ENCODE data around the gene USH2A. TPM values are rescaled to one million over a fixed set of nuclear protein-coding genes. Genes with fewer than 3 reads are reported as not detected.

The USH2A gene
- total and polyA plus RNA-seq, 4 experiments from 2014 or later: not detected

DNA sequence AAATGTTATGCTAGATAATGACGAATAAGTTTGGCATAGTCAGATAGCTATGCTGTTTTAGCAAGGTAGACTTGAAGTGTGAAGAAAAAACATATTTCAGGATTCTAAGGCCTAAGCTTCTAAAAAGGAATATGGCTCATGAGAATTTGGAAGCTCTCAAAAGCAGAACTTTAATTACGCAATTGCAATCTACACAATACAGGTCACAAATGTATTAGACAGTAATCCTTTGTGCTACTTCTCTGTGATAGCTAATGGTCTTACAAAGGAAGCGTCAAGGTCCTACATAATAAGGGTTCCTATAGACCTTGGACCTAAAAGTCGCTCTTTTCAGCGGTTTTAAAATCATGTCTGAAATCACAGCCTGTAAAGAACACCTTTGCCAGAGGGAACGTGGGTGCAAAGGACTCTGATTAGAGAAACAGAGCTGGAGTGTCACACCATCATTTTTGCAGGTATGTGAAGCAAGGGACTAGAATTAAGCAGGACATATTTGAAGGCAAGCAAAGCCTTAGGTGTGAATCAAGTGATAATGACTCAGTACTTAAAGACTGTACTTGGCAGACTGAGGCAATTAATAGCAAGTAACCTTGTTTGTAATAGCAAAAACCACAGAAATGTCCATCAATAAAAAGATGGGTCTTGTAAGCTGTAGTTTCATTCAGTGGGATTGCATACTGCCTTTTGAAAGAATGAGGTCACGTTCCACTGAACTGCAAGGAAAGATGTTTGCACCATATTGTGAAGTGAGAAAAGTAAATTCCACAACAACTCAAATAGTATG lies 436.0 kb downstream of the USH2A start:
- DNase-seq: no peak
- Mint-ChIP-seq H3K4me3 (no peak overlapping the region), H3K9me3 (peaks cover 0 to 11% (median 4%) of the 10 kb centered on the region in 8 donors), H3K36me3 (no peaks in the 10 kb centered on the region), H3K27me3 (no peaks in the 10 kb centered on the region), H3K4me1 (no peaks in the 10 kb centered on the region), H3K27ac (no peak overlapping the region)
- Histone ChIP-seq H3K4me3 (ENCODE audit: low read length in 2 of 2) (no peak overlapping the region), H3K9me3 (ENCODE audit: control insufficient read depth in 1 of 2, low read length in 2 of 2) (no peaks in the 10 kb centered on the region), H3K4me1 (ENCODE audit: insufficient read depth, low read length) (no peaks in the 10 kb centered on the region), H3K27me3 (ENCODE audit: insufficient read depth, low read length) (no peaks in the 10 kb centered on the region), H3K27ac (ENCODE audit: low read depth, low read length) (no peak overlapping the region), H3K36me3 (ENCODE audit: insufficient read depth, low read length) (no peaks in the 10 kb centered on the region)
- intact Hi-C loops (cut with micrococcal nuclease): no loop called here
- ChIA-PET CTCF (ENCODE audit: partially characterized antibody) (no interaction called here), POLR2A (ENCODE audit: partially characterized antibody) (no interaction called here)

GRCh38 chr1:215986401-215986800 lies 436.8 kb downstream of the USH2A start:
- ChIA-PET CTCF (ENCODE audit: partially characterized antibody) (no interaction called here), POLR2A (ENCODE audit: partially characterized antibody) (no interaction called here)
- Mint-ChIP-seq H3K27ac (no peak overlapping the region), H3K9me3 (peaks cover 0 to 11% (median 5%) of the 10 kb centered on the region in 8 donors), H3K27me3 (no peaks in the 10 kb centered on the region), H3K4me3 (no peak overlapping the region), H3K36me3 (no peaks in the 10 kb centered on the region), H3K4me1 (no peaks in the 10 kb centered on the region)
- H3K9me3 ChIP-seq (ENCODE audit: control insufficient read depth in 1 of 2, low read length in 2 of 2): no peaks in the 10 kb centered on the region
- no peaks in the 10 kb centered on the region for H3K36me3 ChIP-seq (ENCODE audit: insufficient read depth, low read length)
- intact Hi-C loops (cut with micrococcal nuclease): no loop called here
- DNase-seq: no peak
- H3K4me1 ChIP-seq (ENCODE audit: insufficient read depth, low read length): no peaks in the 10 kb centered on the region
- H3K27ac ChIP-seq (ENCODE audit: low read depth, low read length): no peak overlapping the region
- no peaks in the 10 kb centered on the region for H3K27me3 ChIP-seq (ENCODE audit: insufficient read depth, low read length)
- H3K4me3 ChIP-seq (ENCODE audit: low read length in 2 of 2): no peak overlapping the region

DNA sequence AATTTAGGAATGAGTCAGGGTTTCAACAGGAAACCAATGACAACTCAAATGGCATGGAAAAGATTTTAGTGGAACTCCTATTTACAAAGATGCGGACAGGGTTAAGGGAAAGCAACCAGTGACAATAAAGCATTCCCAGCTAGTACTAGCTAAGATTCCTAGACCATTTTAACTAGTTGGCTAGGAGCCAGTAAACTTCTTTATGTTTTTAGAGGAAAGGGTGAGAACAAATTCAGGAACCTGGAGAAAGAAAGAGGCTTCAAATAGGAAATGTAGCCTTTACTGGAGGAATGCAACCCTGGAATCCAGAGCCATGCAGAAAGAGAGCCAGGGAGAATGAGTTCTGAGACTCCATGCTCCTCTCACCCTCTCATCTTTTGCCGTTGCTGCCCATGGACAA lies 439.6 kb downstream of the USH2A start:
- Mint-ChIP-seq H3K4me1 (no peaks in the 10 kb centered on the region), H3K9me3 (peaks cover 0 to 10% (median 4%) of the 10 kb centered on the region in 8 donors), H3K36me3 (no peaks in the 10 kb centered on the region), H3K4me3 (no peak overlapping the region), H3K27ac (no peak overlapping the region), H3K27me3 (no peaks in the 10 kb centered on the region)
- H3K4me3 ChIP-seq (ENCODE audit: low read length in 2 of 2): no peak overlapping the region
- H3K4me1 ChIP-seq (ENCODE audit: insufficient read depth, low read length): no peaks in the 10 kb centered on the region
- ChIA-PET POLR2A (ENCODE audit: partially characterized antibody) (no interaction called here), CTCF (ENCODE audit: partially characterized antibody) (no interaction called here)
- H3K9me3 ChIP-seq (ENCODE audit: control insufficient read depth in 1 of 2, low read length in 2 of 2): no peaks in the 10 kb centered on the region
- H3K36me3 ChIP-seq (ENCODE audit: insufficient read depth, low read length): no peaks in the 10 kb centered on the region
- no peak overlapping the region for H3K27ac ChIP-seq (ENCODE audit: low read depth, low read length)
- no peaks in the 10 kb centered on the region for H3K27me3 ChIP-seq (ENCODE audit: insufficient read depth, low read length)
- DNase-seq: no peak
- intact Hi-C loops (cut with micrococcal nuclease): no loop called here

- no peaks in the 10 kb centered on the region for H3K36me3 Mint-ChIP-seq
- Histone ChIP-seq H3K36me3 (ENCODE audit: insufficient read depth, low read length) (no peaks in the 10 kb centered on the region), H3K9me3 (ENCODE audit: control insufficient read depth in 1 of 2, low read length in 2 of 2) (no peaks in the 10 kb centered on the region), H3K27me3 (ENCODE audit: insufficient read depth, low read length) (no peaks in the 10 kb centered on the region), H3K4me3 (ENCODE audit: low read length in 2 of 2) (no peak overlapping the region), H3K4me1 (ENCODE audit: insufficient read depth, low read length) (no peaks in the 10 kb centered on the region), H3K27ac (ENCODE audit: low read depth, low read length) (no peak overlapping the region)
- no peak for DNase-seq
- peaks cover 0 to 14% (median 3%) of the 10 kb centered on the region in 8 donors for H3K9me3 Mint-ChIP-seq
- intact Hi-C loops (cut with micrococcal nuclease): no loop called here
- CTCF ChIA-PET (ENCODE audit: partially characterized antibody): no interaction called here
- no peaks in the 10 kb centered on the region for H3K27me3 Mint-ChIP-seq
- no peak overlapping the region for H3K4me3 Mint-ChIP-seq
- H3K4me1 Mint-ChIP-seq: no peaks in the 10 kb centered on the region
- POLR2A ChIA-PET (ENCODE audit: partially characterized antibody): no interaction called here
- H3K27ac Mint-ChIP-seq: no peak overlapping the region
These were observed 451.3 kb downstream of the USH2A start for GRCh38 chr1:215971793-215972441.

- ChIA-PET CTCF (ENCODE audit: partially characterized antibody) (no interaction called here), POLR2A (ENCODE audit: partially characterized antibody) (no interaction called here)
- H3K36me3 Mint-ChIP-seq: no peaks in the 10 kb centered on the region
- intact Hi-C loops (cut with micrococcal nuclease): no loop called here
- H3K4me1 Mint-ChIP-seq: no peaks in the 10 kb centered on the region
- H3K9me3 Mint-ChIP-seq: peaks cover 0 to 14% (median 2%) of the 10 kb centered on the region in 8 donors
- no peaks in the 10 kb centered on the region for H3K27me3 Mint-ChIP-seq
- Histone ChIP-seq H3K9me3 (ENCODE audit: control insufficient read depth in 1 of 2, low read length in 2 of 2) (no peaks in the 10 kb centered on the region), H3K4me3 (ENCODE audit: low read length in 2 of 2) (no peak overlapping the region), H3K27me3 (ENCODE audit: insufficient read depth, low read length) (no peaks in the 10 kb centered on the region), H3K4me1 (ENCODE audit: insufficient read depth, low read length) (no peaks in the 10 kb centered on the region), H3K36me3 (ENCODE audit: insufficient read depth, low read length) (no peaks in the 10 kb centered on the region), H3K27ac (ENCODE audit: low read depth, low read length) (no peak overlapping the region)
- H3K4me3 Mint-ChIP-seq: no peak overlapping the region
- no peak overlapping the region for H3K27ac Mint-ChIP-seq
- DNase-seq: no peak
These were observed 452.8 kb downstream of the USH2A start for GRCh38 chr1:215970406-215970805.

- no peaks in the 10 kb centered on the region for H3K36me3 Mint-ChIP-seq
- Histone ChIP-seq H3K4me1 (ENCODE audit: insufficient read depth, low read length) (no peaks in the 10 kb centered on the region), H3K27ac (ENCODE audit: low read depth, low read length) (no peak overlapping the region), H3K4me3 (ENCODE audit: low read length in 2 of 2) (no peak overlapping the region), H3K36me3 (ENCODE audit: insufficient read depth, low read length) (no peaks in the 10 kb centered on the region), H3K27me3 (ENCODE audit: insufficient read depth, low read length) (no peaks in the 10 kb centered on the region), H3K9me3 (ENCODE audit: control insufficient read depth in 1 of 2, low read length in 2 of 2) (no peaks in the 10 kb centered on the region)
- DNase-seq: no peak
- H3K4me3 Mint-ChIP-seq: no peak overlapping the region
- H3K27ac Mint-ChIP-seq: no peak overlapping the region
- H3K9me3 Mint-ChIP-seq: peaks cover 0 to 14% (median 4%) of the 10 kb centered on the region in 8 donors
- intact Hi-C loops (cut with micrococcal nuclease): no loop called here
- H3K27me3 Mint-ChIP-seq: no peaks in the 10 kb centered on the region
- CTCF ChIA-PET (ENCODE audit: partially characterized antibody): no interaction called here
- POLR2A ChIA-PET (ENCODE audit: partially characterized antibody): no interaction called here
- H3K4me1 Mint-ChIP-seq: no peaks in the 10 kb centered on the region
These were observed 459.6 kb downstream of the USH2A start for GRCh38 chr1:215963621-215964020.

DNA sequence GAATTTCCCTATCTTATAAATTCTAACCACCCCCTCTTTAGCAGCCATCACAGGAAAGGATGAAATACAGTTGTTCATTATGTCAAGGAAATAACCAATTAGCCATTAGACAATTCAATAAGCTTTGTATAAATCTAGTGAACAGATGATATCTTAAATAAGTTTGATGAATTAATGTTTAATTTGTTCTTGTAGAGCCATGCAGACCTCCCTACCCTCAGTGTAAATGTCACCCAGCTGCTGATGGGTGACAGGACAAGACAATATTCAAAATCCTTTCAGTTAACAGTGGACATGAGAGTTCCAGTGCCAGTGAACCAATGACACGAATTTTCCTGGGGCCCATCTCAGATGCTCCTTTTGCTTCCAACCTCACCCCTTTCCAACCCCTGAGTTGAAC lies 460.2 kb downstream of the USH2A start:
- no peaks in the 10 kb centered on the region for H3K4me1 Mint-ChIP-seq
- Histone ChIP-seq H3K4me1 (ENCODE audit: insufficient read depth, low read length) (no peaks in the 10 kb centered on the region), H3K27ac (ENCODE audit: low read depth, low read length) (no peak overlapping the region), H3K27me3 (ENCODE audit: insufficient read depth, low read length) (no peaks in the 10 kb centered on the region), H3K4me3 (ENCODE audit: low read length in 2 of 2) (no peak overlapping the region), H3K36me3 (ENCODE audit: insufficient read depth, low read length) (no peaks in the 10 kb centered on the region), H3K9me3 (ENCODE audit: control insufficient read depth in 1 of 2, low read length in 2 of 2) (no peaks in the 10 kb centered on the region)
- intact Hi-C loops (cut with micrococcal nuclease): no loop called here
- no peaks in the 10 kb centered on the region for H3K36me3 Mint-ChIP-seq
- no peak for DNase-seq
- no peak overlapping the region for H3K27ac Mint-ChIP-seq
- no peaks in the 10 kb centered on the region for H3K27me3 Mint-ChIP-seq
- peaks cover 0 to 18% (median 5%) of the 10 kb centered on the region in 8 donors for H3K9me3 Mint-ChIP-seq
- ChIA-PET CTCF (ENCODE audit: partially characterized antibody) (no interaction called here), POLR2A (ENCODE audit: partially characterized antibody) (no interaction called here)
- H3K4me3 Mint-ChIP-seq: no peak overlapping the region

All from CD4-positive, alpha-beta memory T cell (primary cell).